HG03342 (cell line): ENCODE measurements around the gene HSD17B7.

Experiments used
- ATAC-seq: cut with Tn5 transposase; IDR thresholded peaks from one replicate; pipeline ENCODE4 v1.9.1; 2021; ENCODE audit warnings: mild to moderate bottlenecking, moderate library complexity; ENCODE audit not compliant: unreplicated experiment

HSD17B7 gene

DNA sequence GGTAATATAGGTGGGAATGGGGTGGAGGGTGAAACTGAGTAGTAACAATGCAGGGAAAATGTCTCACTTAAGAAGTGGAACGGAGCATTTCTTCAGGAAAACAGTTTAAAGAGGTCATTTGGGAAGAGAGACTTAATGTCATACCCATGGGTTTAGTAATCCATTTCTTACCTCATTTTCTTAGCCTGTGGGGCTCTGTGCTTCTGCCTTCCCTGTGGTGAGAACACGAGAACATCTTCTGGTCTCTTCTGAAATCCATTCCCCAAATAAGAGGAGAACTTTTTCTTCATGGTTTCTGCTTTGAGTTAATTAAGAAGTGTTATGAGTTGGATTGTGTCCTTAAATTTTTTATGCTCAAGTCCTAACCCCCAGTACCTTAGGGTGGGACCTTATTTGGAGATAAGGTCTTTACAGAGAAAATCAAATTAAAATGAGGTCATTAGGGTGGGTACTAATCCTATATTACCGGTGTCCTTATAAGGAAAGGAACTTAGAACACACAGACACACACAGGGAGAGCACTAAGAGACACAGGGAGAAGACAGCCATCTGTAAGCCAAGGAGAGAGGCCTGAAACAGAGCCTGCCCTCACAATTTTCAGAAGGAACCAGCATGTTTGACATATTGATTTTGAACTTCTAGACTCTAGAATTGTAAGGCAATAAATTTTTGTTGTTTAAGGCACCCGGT is 65.1 kb downstream of the HSD17B7 start:
- no peak for ATAC-seq

DNA sequence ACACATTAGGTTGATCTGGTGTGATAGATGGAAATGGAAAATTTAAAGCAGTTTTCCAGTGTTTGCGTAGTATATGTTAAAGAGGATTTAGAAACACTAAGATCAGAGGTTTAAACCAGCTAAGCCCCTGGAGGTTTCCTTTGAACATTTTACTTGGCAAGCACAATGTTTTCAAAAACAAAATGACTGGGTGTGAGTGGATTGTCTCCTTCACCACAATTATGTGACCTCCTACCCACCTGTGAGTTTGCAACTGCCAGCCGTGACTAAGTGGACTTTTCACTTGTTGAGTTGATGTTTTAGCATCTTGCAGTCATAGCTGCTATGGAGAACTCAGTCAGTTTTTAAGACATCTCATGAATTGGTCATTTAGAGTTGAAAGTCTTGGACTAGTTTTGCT is 65.8 kb downstream of the HSD17B7 start:
- ATAC-seq, result no peak

- no peak for ATAC-seq
These were observed 67.3 kb downstream of the HSD17B7 start for GRCh38 chr1:162857850-162858249.

GRCh38 chr1:162859191-162859590 is 68.7 kb downstream of the HSD17B7 start:
- ATAC-seq, result no peak

GRCh38 chr1:162861101-162861500 is 70.6 kb downstream of the HSD17B7 start, which contains the start of gene CCDC190:
Gene CCDC190, minus strand, starts transcription at chr1:162861175. Its CDS starts 1,529 bp downstream, at chr1:162859646.
- no peak for ATAC-seq

DNA sequence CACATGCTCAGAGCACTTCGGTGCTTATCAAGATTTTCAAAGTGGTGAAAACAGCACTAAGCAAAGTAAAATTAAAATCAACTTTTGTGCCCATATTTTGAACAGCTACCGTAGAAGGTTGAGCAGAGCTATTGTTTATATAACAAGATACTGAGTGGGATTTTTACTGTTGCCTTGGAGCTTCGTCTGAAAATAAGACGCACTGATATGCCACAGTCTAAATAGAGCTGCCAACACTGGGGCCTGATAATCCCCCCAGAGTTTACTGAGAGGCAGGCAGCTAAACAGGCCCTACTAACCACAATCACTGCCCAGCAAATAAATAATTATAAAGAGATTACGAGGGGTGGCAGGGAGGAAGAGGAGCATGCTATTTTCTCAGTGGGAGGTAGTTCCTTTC is 71.1 kb downstream of the HSD17B7 start:
- no peak for ATAC-seq
